ENCODE measurements around the gene PBLD. TPM values are rescaled to one million over a fixed set of nuclear protein-coding genes. Genes with fewer than 3 reads are reported as not detected.
A peak's percentile ranks its signal among the peaks of the same experiment; 100 is the strongest.

PBLD gene
- total and polyA plus RNA-seq, 2 experiments from 2014 or later, result 8.3 to 10.3 TPM

DNA sequence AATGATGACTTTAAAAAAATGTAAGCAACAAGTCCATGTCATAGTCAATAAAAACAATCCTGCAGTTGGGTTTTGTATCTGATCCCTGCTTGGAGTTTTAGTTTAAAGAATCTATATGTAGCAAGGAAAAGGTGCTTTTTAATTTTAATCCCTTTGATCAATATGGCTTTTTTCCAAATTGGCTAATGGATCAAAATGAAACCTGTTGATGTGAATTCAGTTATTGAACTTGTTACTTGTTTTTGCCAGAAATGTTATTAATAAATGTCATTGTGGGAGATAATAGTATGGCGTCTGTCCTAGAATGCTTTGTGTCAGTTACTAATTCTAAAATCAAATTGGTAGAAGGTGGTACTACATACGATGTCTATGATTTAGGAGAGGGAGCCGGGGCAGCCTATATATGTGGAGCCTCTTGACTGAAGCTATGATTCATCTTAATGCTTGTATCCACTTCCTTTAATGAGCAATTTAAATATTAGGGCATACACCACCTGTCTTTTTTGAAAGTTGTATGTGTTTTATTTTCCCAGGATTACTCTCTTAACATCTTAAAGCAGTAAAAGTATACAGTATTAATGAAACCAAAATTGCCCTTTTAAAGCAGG, 10.3 kb upstream of the PBLD start:
- Histone ChIP-seq H3K9ac (no peak overlapping the region), H2AFZ (no peak overlapping the region), H3F3A (ENCODE audit: insufficient read depth) (peaks cover 92% of the 10 kb centered on the region), H3K27ac (peak overlapping the region; percentile 8; the same call in 1 of the 2 replicates), H3K4me3 (no peak overlapping the region), H3K4me2 (ENCODE audit: unreplicated experiment) (no peak overlapping the region), H3K27me3 (replicated peaks; ENCODE audit: insufficient read depth) (no peaks in the 10 kb centered on the region), H3K9me3 (ENCODE audit: low read depth) (no peaks in the 10 kb centered on the region), H3K79me2 (ENCODE audit: insufficient read depth) (peaks cover 78% of the 10 kb centered on the region), H3K9me2 (ENCODE audit: insufficient read depth) (no peaks in the 10 kb centered on the region), H3K36me3 (ENCODE audit: low read depth) (peaks cover 86% of the 10 kb centered on the region), H4K20me1 (ENCODE audit: insufficient read depth) (peaks cover 7% of the 10 kb centered on the region), H3K4me1 (ENCODE audit: insufficient read depth) (peaks cover 1% of the 10 kb centered on the region)
- TF ChIP-seq EZH2 (IDR thresholded peaks at IDR 0.05; ENCODE audit: insufficient read depth, poor library complexity, severe bottlenecking), result no peak
- no peak for TF ChIP-seq EZH2phosphoT487 (IDR thresholded peaks at IDR 0.05; ENCODE audit: insufficient read depth, low read depth)
- in situ Hi-C loops (cut with MboI), result no loop called here
- DNase-seq, result peak; percentile 10
- 97 to 99% methylated on average over 3 of the region's 3 CpGs for WGBS, 2 experiments (ENCODE audit: low coverage in 1 of 2, low lambda C conversion rate in 2 of 2, missing lambda C conversion rate in 2 of 2)

- no peak for TF ChIP-seq EZH2 (IDR thresholded peaks at IDR 0.05; ENCODE audit: insufficient read depth, poor library complexity, severe bottlenecking)
- no peak for TF ChIP-seq EZH2phosphoT487 (IDR thresholded peaks at IDR 0.05; ENCODE audit: insufficient read depth, low read depth)
- Histone ChIP-seq H3K27ac (no peak overlapping the region), H3F3A (ENCODE audit: insufficient read depth) (peaks cover 72% of the 10 kb centered on the region), H3K9me2 (ENCODE audit: insufficient read depth) (no peaks in the 10 kb centered on the region), H3K9ac (no peak overlapping the region), H2AFZ (no peak overlapping the region), H3K4me3 (no peak overlapping the region), H3K4me1 (ENCODE audit: insufficient read depth) (peaks cover 26% of the 10 kb centered on the region), H4K20me1 (ENCODE audit: insufficient read depth) (peaks cover 29% of the 10 kb centered on the region), H3K27me3 (replicated peaks; ENCODE audit: insufficient read depth) (no peaks in the 10 kb centered on the region), H3K36me3 (ENCODE audit: low read depth) (peaks cover 84% of the 10 kb centered on the region), H3K9me3 (ENCODE audit: low read depth) (no peaks in the 10 kb centered on the region), H3K4me2 (ENCODE audit: unreplicated experiment) (no peak overlapping the region), H3K79me2 (ENCODE audit: insufficient read depth) (peaks cover 95% of the 10 kb centered on the region)
- in situ Hi-C loops (cut with MboI), result no loop called here
- 93% methylated on average over 8 of the region's 8 CpGs for WGBS, 2 experiments (ENCODE audit: low coverage in 1 of 2, low lambda C conversion rate in 2 of 2, missing lambda C conversion rate in 2 of 2)
- DNase-seq, result no peak
Measured at GRCh38 chr10:68340358-68341080, 7.8 kb upstream of the PBLD start.

DNA sequence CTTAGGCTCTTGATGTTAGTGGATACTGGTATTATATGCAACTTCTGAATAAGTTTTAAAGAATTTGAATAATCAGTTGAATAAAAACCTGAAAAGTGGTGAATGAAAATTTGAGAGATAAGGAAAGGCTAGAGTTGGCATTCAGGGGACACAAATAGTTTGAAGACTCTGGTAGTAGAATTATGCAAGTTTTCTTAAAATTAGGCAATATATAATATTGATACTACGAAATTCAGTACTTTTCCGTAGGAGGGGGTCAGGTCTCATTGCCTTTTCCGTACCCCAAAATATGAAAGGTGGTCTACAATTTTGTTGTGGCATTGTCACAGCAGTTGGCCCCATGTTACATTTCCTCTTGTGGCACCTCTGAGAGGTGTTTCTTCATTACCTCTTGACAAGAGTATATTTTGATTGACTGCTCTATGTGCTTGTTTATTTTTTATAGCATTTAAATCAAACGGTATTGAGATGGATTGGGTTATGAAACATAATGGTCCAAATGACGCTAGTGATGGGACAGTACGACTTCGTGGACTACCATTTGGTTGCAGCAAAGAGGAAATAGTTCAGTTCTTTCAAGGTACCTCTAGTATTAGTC, 4.1 kb upstream of the PBLD start:
- Histone ChIP-seq H3K36me3 (ENCODE audit: low read depth) (peaks cover 48% of the 10 kb centered on the region), H3K79me2 (ENCODE audit: insufficient read depth) (peaks cover 100% of the 10 kb centered on the region), H3K9me2 (ENCODE audit: insufficient read depth) (no peaks in the 10 kb centered on the region), H2AFZ (no peak overlapping the region), H3K4me3 (peak overlapping the region; percentile 99), H3K4me2 (ENCODE audit: unreplicated experiment) (peak overlapping the region; percentile 97), H3K9me3 (ENCODE audit: low read depth) (no peaks in the 10 kb centered on the region), H3K9ac (peak overlapping the region; percentile 99; the same call in 1 of the 2 replicates), H3K27me3 (replicated peaks; ENCODE audit: insufficient read depth) (no peaks in the 10 kb centered on the region), H3F3A (ENCODE audit: insufficient read depth) (peaks cover 57% of the 10 kb centered on the region), H4K20me1 (ENCODE audit: insufficient read depth) (peaks cover 50% of the 10 kb centered on the region), H3K27ac (no peak overlapping the region), H3K4me1 (ENCODE audit: insufficient read depth) (peaks cover 29% of the 10 kb centered on the region)
- DNase-seq, result no peak
- 75 to 83% methylated on average over 7 of the region's 7 CpGs for WGBS, 2 experiments (ENCODE audit: low coverage in 1 of 2, low lambda C conversion rate in 2 of 2, missing lambda C conversion rate in 2 of 2)
- in situ Hi-C loops (cut with MboI), result no loop called here
- no peak for TF ChIP-seq EZH2phosphoT487 (IDR thresholded peaks at IDR 0.05; ENCODE audit: insufficient read depth, low read depth)
- no peak for TF ChIP-seq EZH2 (IDR thresholded peaks at IDR 0.05; ENCODE audit: insufficient read depth, poor library complexity, severe bottlenecking)

- H3K36me3 ChIP-seq (ENCODE audit: low read depth), result peaks cover 28% of the 10 kb centered on the region
- no peak overlapping the region for H2AFZ ChIP-seq
- peak overlapping the region; percentile 99 for H3K9ac ChIP-seq
- H3F3A ChIP-seq (ENCODE audit: insufficient read depth), result peaks cover 48% of the 10 kb centered on the region
- WGBS, 2 experiments (ENCODE audit: low coverage in 1 of 2, low lambda C conversion rate in 2 of 2, missing lambda C conversion rate in 2 of 2), result 7 to 12% methylated on average over 8 of the region's 8 CpGs
- H4K20me1 ChIP-seq (ENCODE audit: insufficient read depth), result peaks cover 50% of the 10 kb centered on the region
- peak overlapping the region; percentile 93 for H3K27ac ChIP-seq
- peak overlapping the region; percentile 97 for H3K4me2 ChIP-seq (ENCODE audit: unreplicated experiment)
- in situ Hi-C loops (cut with MboI), result no loop called here
- H3K4me1 ChIP-seq (ENCODE audit: insufficient read depth), result peaks cover 30% of the 10 kb centered on the region
- TF ChIP-seq EZH2 (IDR thresholded peaks at IDR 0.05; ENCODE audit: insufficient read depth, poor library complexity, severe bottlenecking) (no peak), EZH2phosphoT487 (IDR thresholded peaks at IDR 0.05; ENCODE audit: insufficient read depth, low read depth) (no peak)
- no peaks in the 10 kb centered on the region for H3K9me2 ChIP-seq (ENCODE audit: insufficient read depth)
- peak overlapping the region; percentile 99 for H3K4me3 ChIP-seq
- peaks cover 93% of the 10 kb centered on the region for H3K79me2 ChIP-seq (ENCODE audit: insufficient read depth)
- no peaks in the 10 kb centered on the region for H3K9me3 ChIP-seq (ENCODE audit: low read depth)
- no peaks in the 10 kb centered on the region for H3K27me3 ChIP-seq (replicated peaks; ENCODE audit: insufficient read depth)
- peak; percentile 9 for DNase-seq
Measured at GRCh38 chr10:68334672-68335467, 2.1 kb upstream of the PBLD start.
